Activated CD8-positive, alpha-beta T cell treated with anti-CD3 and anti-CD28 coated beads for 36 hours (primary cell): ENCODE results near the gene PID1. TPM values are rescaled to one million over a fixed set of nuclear protein-coding genes. Genes with fewer than 3 reads are reported as not detected.

Experiments
- ATAC-seq: fragments of 200-7000 bp; cut with Tn5 transposase; one replicate; pipeline ENCODE4 v1.10.0; 2021; ENCODE audit warnings: mild to moderate bottlenecking, moderate library complexity
- CTCF ChIA-PET: fragments of 350-600 bp; sonication (Branson Sonifier 250); formaldehyde crosslinking; loops from one replicate; lab custom pipeline; 2021; ENCODE audit warnings: antibody characterized with exemption; lab: Charles Lee
- POLR2A ChIA-PET: fragments of 350-600 bp; sonication (Branson Sonifier 250); formaldehyde crosslinking; loops from one replicate; lab custom pipeline; 2021; ENCODE audit warnings: antibody characterized with exemption; lab: Charles Lee
- DNase-seq: peaks from one replicate; pipeline ENCODE4 v3.0.0-alpha.2; 2020
- H3K27ac Mint-ChIP-seq: one replicate; pipeline ENCODE4 v1.8.0; 2021; ENCODE audit warnings: mild to moderate bottlenecking, mixed read lengths
- H3K27me3 Mint-ChIP-seq: one replicate; pipeline ENCODE4 v1.8.0; 2021; ENCODE audit warnings: mixed read lengths
- H3K36me3 Mint-ChIP-seq: one replicate; pipeline ENCODE4 v1.8.0; 2021; ENCODE audit warnings: low read depth, mixed read lengths
- H3K4me1 Mint-ChIP-seq: one replicate; pipeline ENCODE4 v1.8.0; 2021; ENCODE audit warnings: low read depth, mixed read lengths
- H3K4me3 Mint-ChIP-seq: one replicate; pipeline ENCODE4 v1.8.0; 2021; ENCODE audit warnings: mild to moderate bottlenecking, moderate library complexity, mixed read lengths
- H3K9me3 Mint-ChIP-seq: one replicate; pipeline ENCODE4 v1.8.0; 2021; ENCODE audit warnings: mixed read lengths
- CTCF ChIP-seq: fragments of 200-600 bp; IDR thresholded peaks from one replicate; pipeline ENCODE4 v1.8.0; 2022; ENCODE audit warnings: antibody characterized with exemption, mild to moderate bottlenecking
- intact Hi-C: fragments of 100-400 bp; cut with micrococcal nuclease; formaldehyde crosslinking; loops from one replicate; pipeline ENCODE4 v1.10.0; 2022
- total RNA-seq, 2 experiments: library from RNA; stranded (reverse); gene quantifications; one replicate each; pipeline ENCODE4 v1.2.3, GENCODE V29; 2021

The PID1 gene
- total RNA-seq, 2 experiments from 2014 or later, result not detected

- ChIA-PET CTCF (no interaction called here), POLR2A (no interaction called here)
- H3K27me3 Mint-ChIP-seq, result no peaks in the 10 kb centered on the region
- H3K36me3 Mint-ChIP-seq, result no peaks in the 10 kb centered on the region
- intact Hi-C loops, result no loop called here
- no peak overlapping the region for H3K27ac Mint-ChIP-seq
- no peaks in the 10 kb centered on the region for H3K4me1 Mint-ChIP-seq
- no peak for ATAC-seq
- no peak for TF ChIP-seq CTCF
- H3K4me3 Mint-ChIP-seq, result no peak overlapping the region
- DNase-seq, result no peak
- peaks cover 1% of the 10 kb centered on the region for H3K9me3 Mint-ChIP-seq
These were observed 44.7 kb downstream of the PID1 start for GRCh38 chr2:229226382-229226781.

GRCh38 chr2:229223107-229223506 lies 48.0 kb downstream of the PID1 start:
- H3K9me3 Mint-ChIP-seq, result peaks cover 4% of the 10 kb centered on the region
- intact Hi-C loops, result no loop called here
- no peaks in the 10 kb centered on the region for H3K4me1 Mint-ChIP-seq
- DNase-seq, result no peak
- no peak overlapping the region for H3K27ac Mint-ChIP-seq
- ChIA-PET POLR2A (no interaction called here), CTCF (no interaction called here)
- H3K4me3 Mint-ChIP-seq, result no peak overlapping the region
- ATAC-seq, result no peak
- H3K36me3 Mint-ChIP-seq, result no peaks in the 10 kb centered on the region
- no peak for TF ChIP-seq CTCF
- H3K27me3 Mint-ChIP-seq, result no peaks in the 10 kb centered on the region

GRCh38 chr2:229221641-229222040 lies 49.4 kb downstream of the PID1 start:
- H3K4me3 Mint-ChIP-seq, result no peak overlapping the region
- POLR2A ChIA-PET, result no interaction called here
- DNase-seq (no peak), ATAC-seq (no peak)
- H3K27ac Mint-ChIP-seq, result no peak overlapping the region
- no peaks in the 10 kb centered on the region for H3K4me1 Mint-ChIP-seq
- H3K27me3 Mint-ChIP-seq, result no peaks in the 10 kb centered on the region
- TF ChIP-seq CTCF, result no peak
- intact Hi-C loops, result no loop called here
- peaks cover 6% of the 10 kb centered on the region for H3K9me3 Mint-ChIP-seq
- CTCF ChIA-PET, result no interaction called here
- no peaks in the 10 kb centered on the region for H3K36me3 Mint-ChIP-seq

GRCh38 chr2:229220254-229220653 lies 50.8 kb downstream of the PID1 start:
- ATAC-seq, result no peak
- intact Hi-C loops, result no loop called here

More at GRCh38 chr2:229220254-229220653, 50.8 kb downstream of the PID1 start:
- Mint-ChIP-seq H3K4me3 (no peak overlapping the region), H3K27ac (no peak overlapping the region), H3K36me3 (no peaks in the 10 kb centered on the region), H3K9me3 (peaks cover 6% of the 10 kb centered on the region), H3K4me1 (no peaks in the 10 kb centered on the region), H3K27me3 (no peaks in the 10 kb centered on the region)
- CTCF ChIA-PET, result interaction anchor here (0.6 kb wide), 1 partner anchor 16 kb away, joined by 3 read pairs; no protein-coding TSS in a partner anchor
- TF ChIP-seq CTCF, result no peak
- POLR2A ChIA-PET, result no interaction called here
- no peak for DNase-seq
